Measurements from ENCODE around the gene PRAMEF18.
"Not testable (repeated sequence)": the region's sequence is repeated elsewhere in the genome, so short reads cannot be mapped to it uniquely, and the experiment has no call there.

Gene PRAMEF18

GRCh38 chr1:13228343-13228781 is 2.4 kb upstream of the PRAMEF18 start:
- H3K4me2 ChIP-seq (ENCODE audit: low read length): no peak overlapping the region
- TF ChIP-seq, protein P1, sequence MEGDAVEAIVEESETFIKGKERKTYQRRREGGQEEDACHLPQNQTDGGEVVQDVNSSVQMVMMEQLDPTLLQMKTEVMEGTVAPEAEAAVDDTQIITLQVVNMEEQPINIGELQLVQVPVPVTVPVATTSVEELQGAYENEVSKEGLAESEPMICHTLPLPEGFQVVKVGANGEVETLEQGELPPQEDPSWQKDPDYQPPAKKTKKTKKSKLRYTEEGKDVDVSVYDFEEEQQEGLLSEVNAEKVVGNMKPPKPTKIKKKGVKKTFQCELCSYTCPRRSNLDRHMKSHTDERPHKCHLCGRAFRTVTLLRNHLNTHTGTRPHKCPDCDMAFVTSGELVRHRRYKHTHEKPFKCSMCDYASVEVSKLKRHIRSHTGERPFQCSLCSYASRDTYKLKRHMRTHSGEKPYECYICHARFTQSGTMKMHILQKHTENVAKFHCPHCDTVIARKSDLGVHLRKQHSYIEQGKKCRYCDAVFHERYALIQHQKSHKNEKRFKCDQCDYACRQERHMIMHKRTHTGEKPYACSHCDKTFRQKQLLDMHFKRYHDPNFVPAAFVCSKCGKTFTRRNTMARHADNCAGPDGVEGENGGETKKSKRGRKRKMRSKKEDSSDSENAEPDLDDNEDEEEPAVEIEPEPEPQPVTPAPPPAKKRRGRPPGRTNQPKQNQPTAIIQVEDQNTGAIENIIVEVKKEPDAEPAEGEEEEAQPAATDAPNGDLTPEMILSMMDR (IDR thresholded peaks at IDR 0.05; ENCODE audit: low read depth, low read length, poor library complexity, severe bottlenecking): peak; percentile 64
- no peak for TF ChIP-seq EZH2phosphoT487 (IDR thresholded peaks at IDR 0.05; ENCODE audit: borderline replicate concordance, low read length)
- no peak overlapping the region for H3K4me3 ChIP-seq (ENCODE audit: low read length)
- no peaks in the 10 kb centered on the region for H3K4me1 ChIP-seq (ENCODE audit: control insufficient read depth, low read length)
- no peaks in the 10 kb centered on the region for H3K27me3 ChIP-seq (ENCODE audit: control insufficient read depth, low read length)
- H3K36me3 ChIP-seq (ENCODE audit: control insufficient read depth, low read length): no peaks in the 10 kb centered on the region
- H3K79me2 ChIP-seq (ENCODE audit: control insufficient read depth, low read length): no peaks in the 10 kb centered on the region
- H3K9me3 ChIP-seq (ENCODE audit: control insufficient read depth, insufficient read depth, low read length): no peaks in the 10 kb centered on the region
- no peaks in the 10 kb centered on the region for H4K20me1 ChIP-seq (ENCODE audit: control insufficient read depth, insufficient read depth, low read depth, low read length)
- no peak overlapping the region for H3K27ac ChIP-seq (ENCODE audit: low read depth, low read length)
- no peaks in the 10 kb centered on the region for H3K9me2 ChIP-seq (replicated peaks; ENCODE audit: control insufficient read depth, low read length)
- H3F3A ChIP-seq (ENCODE audit: control insufficient read depth, insufficient read depth): no peaks in the 10 kb centered on the region

DNA sequence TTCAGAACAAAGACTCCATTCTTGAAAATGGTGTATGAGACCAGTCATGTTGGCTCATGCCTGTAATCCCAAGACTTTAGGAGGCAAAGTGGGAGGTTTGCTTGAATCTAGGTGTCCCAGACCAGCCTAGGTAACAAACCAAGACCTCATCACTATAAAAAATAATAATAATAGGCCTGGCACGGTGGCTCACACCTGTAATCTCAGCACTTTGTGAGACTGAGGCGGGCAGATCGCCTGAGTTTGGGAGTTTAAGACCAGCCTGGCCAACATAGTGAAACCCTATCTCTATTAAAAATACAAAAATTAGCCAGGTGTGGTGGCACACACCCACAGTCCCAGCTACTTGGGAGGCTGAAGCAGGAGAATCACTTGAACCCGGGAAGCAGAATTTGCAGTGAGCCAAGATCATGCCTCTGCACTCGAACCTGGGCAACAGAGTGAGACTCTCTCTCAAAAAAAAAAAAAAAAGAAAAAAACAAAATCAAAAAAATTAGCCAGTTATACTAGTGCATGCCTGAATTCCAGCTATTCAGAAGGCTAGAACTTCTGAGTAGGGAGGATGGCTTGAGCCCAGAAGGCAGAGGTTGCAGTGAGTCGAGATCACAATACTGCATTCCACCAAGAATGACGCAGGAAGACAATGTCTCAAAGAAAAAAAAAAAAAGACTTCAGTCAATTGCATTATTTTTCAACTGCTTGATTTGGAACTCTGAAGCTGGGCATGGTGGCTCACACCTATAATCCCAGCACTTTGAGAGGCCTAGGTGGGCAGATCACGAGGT is 1.5 kb upstream of the PRAMEF18 start:
- not testable (repeated sequence) for H3K27ac ChIP-seq (ENCODE audit: low read depth, low read length); H3F3A ChIP-seq (ENCODE audit: control insufficient read depth, insufficient read depth); H3K79me2 ChIP-seq (ENCODE audit: control insufficient read depth, low read length); H3K4me2 ChIP-seq (ENCODE audit: low read length); H3K9me2 ChIP-seq (replicated peaks; ENCODE audit: control insufficient read depth, low read length); H3K4me1 ChIP-seq (ENCODE audit: control insufficient read depth, low read length); H3K9me3 ChIP-seq (ENCODE audit: control insufficient read depth, insufficient read depth, low read length); H3K36me3 ChIP-seq (ENCODE audit: control insufficient read depth, low read length); H4K20me1 ChIP-seq (ENCODE audit: control insufficient read depth, insufficient read depth, low read depth, low read length); H3K27me3 ChIP-seq (ENCODE audit: control insufficient read depth, low read length); H3K4me3 ChIP-seq (ENCODE audit: low read length)

GRCh38 chr1:13224480-13225060 is 1.4 kb downstream of the PRAMEF18 start:
- no peaks in the 10 kb centered on the region for H3K36me3 ChIP-seq (ENCODE audit: control insufficient read depth, low read length)
- H3K27me3 ChIP-seq (ENCODE audit: control insufficient read depth, low read length): no peaks in the 10 kb centered on the region
- H3F3A ChIP-seq (ENCODE audit: control insufficient read depth, insufficient read depth): no peaks in the 10 kb centered on the region
- H3K9me2 ChIP-seq (replicated peaks; ENCODE audit: control insufficient read depth, low read length): no peaks in the 10 kb centered on the region
- H3K9me3 ChIP-seq (ENCODE audit: control insufficient read depth, insufficient read depth, low read length): no peaks in the 10 kb centered on the region
- H3K4me3 ChIP-seq (ENCODE audit: low read length): no peak overlapping the region
- no peaks in the 10 kb centered on the region for H3K79me2 ChIP-seq (ENCODE audit: control insufficient read depth, low read length)
- H4K20me1 ChIP-seq (ENCODE audit: control insufficient read depth, insufficient read depth, low read depth, low read length): no peaks in the 10 kb centered on the region
- H3K4me1 ChIP-seq (ENCODE audit: control insufficient read depth, low read length): no peaks in the 10 kb centered on the region
- TF ChIP-seq EZH2phosphoT487 (IDR thresholded peaks at IDR 0.05; ENCODE audit: borderline replicate concordance, low read length): no peak
- TF ChIP-seq, protein P1 (IDR thresholded peaks at IDR 0.05; ENCODE audit: low read depth, low read length, poor library complexity, severe bottlenecking): no peak
- H3K27ac ChIP-seq (ENCODE audit: low read depth, low read length): no peak overlapping the region
- no peak overlapping the region for H3K4me2 ChIP-seq (ENCODE audit: low read length)

DNA sequence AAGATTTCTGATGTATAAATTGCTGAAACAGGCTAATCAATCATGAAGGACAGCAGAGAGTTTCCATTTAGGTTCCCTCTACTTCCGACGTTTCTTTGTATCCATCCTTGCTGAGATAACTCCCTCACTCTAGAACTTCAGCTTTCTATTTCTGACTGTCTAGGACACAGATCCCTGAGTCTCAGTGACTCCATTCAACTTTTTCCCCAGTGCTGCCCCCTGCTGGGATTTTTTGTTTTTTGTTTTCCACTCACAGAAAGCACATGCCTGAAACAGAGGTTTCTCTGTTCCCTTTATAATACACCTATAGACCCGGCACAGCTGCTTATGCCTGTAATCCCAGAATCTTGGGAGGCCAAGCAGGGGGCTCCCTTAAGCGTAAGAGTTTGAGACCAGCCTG is 3.2 kb downstream of the PRAMEF18 start:
- H3K9me3 ChIP-seq (ENCODE audit: control insufficient read depth, insufficient read depth, low read length); H3K4me2 ChIP-seq (ENCODE audit: low read length); H3K36me3 ChIP-seq (ENCODE audit: control insufficient read depth, low read length): not testable (repeated sequence)

DNA sequence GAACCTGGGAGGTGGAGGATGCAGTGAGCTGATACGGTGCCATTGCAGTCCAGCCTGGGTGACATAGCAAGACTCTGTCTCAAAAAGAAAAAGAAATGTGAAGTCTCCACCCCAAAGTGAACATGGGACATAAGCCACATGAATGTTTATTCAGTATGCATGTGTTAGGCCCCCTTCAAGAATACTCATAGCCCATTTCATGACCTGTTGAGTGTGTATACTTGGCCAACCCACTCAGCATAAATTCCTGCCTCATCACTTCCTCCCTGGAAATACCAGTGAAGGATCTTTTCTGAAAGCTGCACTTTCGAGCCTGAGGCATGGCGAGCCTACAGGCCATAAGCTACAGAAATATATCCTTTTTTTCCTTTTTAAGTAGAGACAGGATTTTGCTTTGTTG is 6.8 kb downstream of the PRAMEF18 start:
- H3K79me2 ChIP-seq (ENCODE audit: control insufficient read depth, low read length); H3F3A ChIP-seq (ENCODE audit: control insufficient read depth, insufficient read depth); H4K20me1 ChIP-seq (ENCODE audit: control insufficient read depth, insufficient read depth, low read depth, low read length); H3K4me2 ChIP-seq (ENCODE audit: low read length); H3K36me3 ChIP-seq (ENCODE audit: control insufficient read depth, low read length); H3K9me3 ChIP-seq (ENCODE audit: control insufficient read depth, insufficient read depth, low read length); H3K4me3 ChIP-seq (ENCODE audit: low read length); H3K27ac ChIP-seq (ENCODE audit: low read depth, low read length); H3K4me1 ChIP-seq (ENCODE audit: control insufficient read depth, low read length); H3K9me2 ChIP-seq (replicated peaks; ENCODE audit: control insufficient read depth, low read length); H3K27me3 ChIP-seq (ENCODE audit: control insufficient read depth, low read length): not testable (repeated sequence)

More for the DNA sequence above, 3.2 kb downstream of the PRAMEF18 start:
- H3F3A ChIP-seq (ENCODE audit: control insufficient read depth, insufficient read depth); H3K79me2 ChIP-seq (ENCODE audit: control insufficient read depth, low read length); H3K4me3 ChIP-seq (ENCODE audit: low read length); H3K9me2 ChIP-seq (replicated peaks; ENCODE audit: control insufficient read depth, low read length); H3K4me1 ChIP-seq (ENCODE audit: control insufficient read depth, low read length); H3K27me3 ChIP-seq (ENCODE audit: control insufficient read depth, low read length); H3K27ac ChIP-seq (ENCODE audit: low read depth, low read length); H4K20me1 ChIP-seq (ENCODE audit: control insufficient read depth, insufficient read depth, low read depth, low read length): not testable (repeated sequence)

- not testable (repeated sequence) for H3K9me2 ChIP-seq (replicated peaks; ENCODE audit: control insufficient read depth, low read length); H3K27me3 ChIP-seq (ENCODE audit: control insufficient read depth, low read length); H3K79me2 ChIP-seq (ENCODE audit: control insufficient read depth, low read length); H3K27ac ChIP-seq (ENCODE audit: low read depth, low read length); H3K9me3 ChIP-seq (ENCODE audit: control insufficient read depth, insufficient read depth, low read length); H3K4me3 ChIP-seq (ENCODE audit: low read length); H3K4me1 ChIP-seq (ENCODE audit: control insufficient read depth, low read length); H3K4me2 ChIP-seq (ENCODE audit: low read length); H4K20me1 ChIP-seq (ENCODE audit: control insufficient read depth, insufficient read depth, low read depth, low read length); H3F3A ChIP-seq (ENCODE audit: control insufficient read depth, insufficient read depth); H3K36me3 ChIP-seq (ENCODE audit: control insufficient read depth, low read length)
These were observed 9.3 kb downstream of the PRAMEF18 start for GRCh38 chr1:13216619-13217018.

All from DOHH2 (cell line).